HG03439 (cell line): ENCODE data around the gene RBM33.

Experiments
- ATAC-seq: cut with Tn5 transposase; IDR thresholded peaks from one replicate; pipeline ENCODE4 v1.9.1; 2021; ENCODE audit warnings: mild to moderate bottlenecking, moderate library complexity; ENCODE audit not compliant: unreplicated experiment

Gene RBM33

GRCh38 chr7:155717010-155717744, 72.7 kb downstream of the RBM33 start:
- ATAC-seq, result no peak

GRCh38 chr7:155721056-155721455, 76.6 kb downstream of the RBM33 start:
- ATAC-seq, result no peak

GRCh38 chr7:155722118-155722517, 77.7 kb downstream of the RBM33 start:
- ATAC-seq, result peak; percentile 49

GRCh38 chr7:155722936-155723335, 78.5 kb downstream of the RBM33 start:
- ATAC-seq, result no peak

- peak; percentile 46 for ATAC-seq
Observed at GRCh38 chr7:155724327-155725005, 80.0 kb downstream of the RBM33 start.

- no peak for ATAC-seq
Observed at GRCh38 chr7:155725006-155725355, 80.5 kb downstream of the RBM33 start.

GRCh38 chr7:155727616-155728015, 83.2 kb downstream of the RBM33 start:
- ATAC-seq, result no peak

GRCh38 chr7:155728116-155728515, 83.7 kb downstream of the RBM33 start:
- ATAC-seq, result no peak

GRCh38 chr7:155729847-155730246, 85.4 kb downstream of the RBM33 start:
- ATAC-seq, result no peak

GRCh38 chr7:155731380-155731779, 86.9 kb downstream of the RBM33 start:
- no peak for ATAC-seq

- ATAC-seq, result no peak
Observed at GRCh38 chr7:155731871-155732270, 87.4 kb downstream of the RBM33 start.

GRCh38 chr7:155732286-155732685, 87.8 kb downstream of the RBM33 start:
- ATAC-seq, result no peak

- no peak for ATAC-seq
Observed at GRCh38 chr7:155733582-155734444, 89.4 kb downstream of the RBM33 start.

GRCh38 chr7:155734445-155734809, 90.0 kb downstream of the RBM33 start:
- ATAC-seq, result no peak

GRCh38 chr7:155735442-155736115, 91.1 kb downstream of the RBM33 start:
- ATAC-seq, result no peak

- ATAC-seq, result no peak
Observed at GRCh38 chr7:155737590-155737989, 93.1 kb downstream of the RBM33 start.

- no peak for ATAC-seq
Observed at GRCh38 chr7:155738104-155738503, 93.6 kb downstream of the RBM33 start.

- ATAC-seq, result peak; percentile 71
Observed at GRCh38 chr7:155738652-155739537, 94.4 kb downstream of the RBM33 start.

- no peak for ATAC-seq
Observed at GRCh38 chr7:155739538-155740143, 95.2 kb downstream of the RBM33 start.

- ATAC-seq, result no peak
Observed at GRCh38 chr7:155741082-155741481, 96.6 kb downstream of the RBM33 start.
